ENCODE measurements around the gene LRRC7. TPM values are rescaled to one million over a fixed set of nuclear protein-coding genes. Genes with fewer than 3 reads are reported as not detected.

LRRC7 gene
- polyA plus RNA-seq, 1 experiment, result not detected

- no peak for TF ChIP-seq CTCF (IDR thresholded peaks at IDR 0.05; ENCODE audit: low read depth, low read length)
- no peaks in the 10 kb centered on the region for H3K27me3 ChIP-seq (ENCODE audit: control insufficient read depth, insufficient read depth, low read length)
- POLR2A ChIA-PET, result interaction anchor here (0.7 kb wide), 1 partner anchor 12 kb away, joined by 3 read pairs; no protein-coding TSS in a partner anchor
- no peak overlapping the region for H3K27ac ChIP-seq (ENCODE audit: low read depth, low read length)
- DNase-seq (ENCODE audit: low read depth, low spot score), result no peak
- H3K4me3 ChIP-seq (ENCODE audit: low read depth, low read length), result no peak overlapping the region
- CTCF ChIA-PET, result no interaction called here
- no peaks in the 10 kb centered on the region for H3K9me3 ChIP-seq (ENCODE audit: control insufficient read depth, insufficient read depth, low read length)
Observed at GRCh38 chr1:69535490-69535889, 32.2 kb upstream of the LRRC7 start.

DNA sequence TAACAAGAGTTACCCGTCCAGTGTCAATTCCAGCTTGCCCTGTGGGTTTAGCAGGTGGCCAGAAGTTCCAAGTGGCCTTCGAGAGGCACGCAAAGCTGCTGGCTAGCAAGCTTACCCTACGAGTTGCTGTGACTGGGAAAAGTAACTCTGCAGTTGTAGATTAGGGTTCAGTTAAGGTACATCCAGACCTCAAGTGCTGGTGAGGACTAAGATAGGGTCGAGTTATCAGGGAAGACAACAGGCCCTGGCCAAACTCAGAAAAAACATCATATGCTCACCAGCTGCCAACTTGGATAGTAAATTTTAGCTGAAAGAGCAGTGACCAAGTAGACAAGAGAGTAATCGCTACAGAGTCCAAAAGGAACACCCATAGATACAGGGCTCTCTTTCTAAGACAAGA is 27.7 kb upstream of the LRRC7 start:
- ChIA-PET POLR2A (no interaction called here), CTCF (no interaction called here)
- DNase-seq (ENCODE audit: low read depth, low spot score), result no peak

GRCh38 chr1:69551476-69552324 is 16.0 kb upstream of the LRRC7 start:
- ChIA-PET POLR2A (no interaction called here), CTCF (no interaction called here)
- TF ChIP-seq CTCF (IDR thresholded peaks at IDR 0.05; ENCODE audit: low read depth, low read length), result no peak
- DNase-seq (ENCODE audit: low read depth, low spot score), result no peak
- no peaks in the 10 kb centered on the region for H3K9me3 ChIP-seq (ENCODE audit: control insufficient read depth, insufficient read depth, low read length)
- H3K27me3 ChIP-seq (ENCODE audit: control insufficient read depth, insufficient read depth, low read length), result no peaks in the 10 kb centered on the region
- no peak overlapping the region for H3K4me3 ChIP-seq (ENCODE audit: low read depth, low read length)
- H3K27ac ChIP-seq (ENCODE audit: low read depth, low read length), result no peak overlapping the region

More for the DNA sequence above, 27.7 kb upstream of the LRRC7 start:
- H3K4me3 ChIP-seq (ENCODE audit: low read depth, low read length), result no peak overlapping the region
- TF ChIP-seq CTCF (IDR thresholded peaks at IDR 0.05; ENCODE audit: low read depth, low read length), result no peak
- H3K27me3 ChIP-seq (ENCODE audit: control insufficient read depth, insufficient read depth, low read length), result no peaks in the 10 kb centered on the region
- no peaks in the 10 kb centered on the region for H3K9me3 ChIP-seq (ENCODE audit: control insufficient read depth, insufficient read depth, low read length)
- no peak overlapping the region for H3K27ac ChIP-seq (ENCODE audit: low read depth, low read length)

DNA sequence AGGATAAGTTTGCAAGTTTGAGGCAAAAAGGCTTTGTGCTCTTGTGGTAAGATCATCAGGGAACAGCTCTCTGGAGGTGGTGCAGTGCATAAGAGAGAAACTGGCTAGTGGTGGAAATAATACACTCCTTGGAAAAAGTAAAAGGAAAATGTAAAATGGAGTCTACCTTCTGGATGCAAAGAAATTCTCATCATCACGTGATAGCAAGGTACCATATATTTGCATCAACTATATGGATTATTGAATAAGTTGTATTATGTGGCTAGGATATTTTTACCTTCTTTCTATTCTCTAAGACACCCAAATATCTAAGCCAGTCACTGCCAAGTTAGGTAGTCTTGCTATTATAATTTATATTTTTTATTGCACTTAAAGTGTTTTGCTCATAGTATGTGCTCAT is 14.0 kb upstream of the LRRC7 start:
- Histone ChIP-seq H3K4me3 (ENCODE audit: low read depth, low read length) (no peak overlapping the region), H3K9me3 (ENCODE audit: control insufficient read depth, insufficient read depth, low read length) (no peaks in the 10 kb centered on the region), H3K27me3 (ENCODE audit: control insufficient read depth, insufficient read depth, low read length) (no peaks in the 10 kb centered on the region), H3K27ac (ENCODE audit: low read depth, low read length) (no peak overlapping the region)
- DNase-seq (ENCODE audit: low read depth, low spot score), result no peak
- POLR2A ChIA-PET, result no interaction called here
- no peak for TF ChIP-seq CTCF (IDR thresholded peaks at IDR 0.05; ENCODE audit: low read depth, low read length)
- CTCF ChIA-PET, result no interaction called here

GRCh38 chr1:69568421-69569174 is 876 bp downstream of the LRRC7 start:
- DNase-seq (ENCODE audit: low read depth, low spot score), result no peak
- Histone ChIP-seq H3K9me3 (ENCODE audit: control insufficient read depth, insufficient read depth, low read length) (no peaks in the 10 kb centered on the region; the same call in 1 of the 2 replicates), H3K27me3 (ENCODE audit: control insufficient read depth, insufficient read depth, low read length) (peaks cover 39% of the 10 kb centered on the region), H3K27ac (ENCODE audit: low read depth, low read length) (no peak overlapping the region), H3K4me3 (ENCODE audit: low read depth, low read length) (no peak overlapping the region)
- no peak for TF ChIP-seq CTCF (IDR thresholded peaks at IDR 0.05; ENCODE audit: low read depth, low read length)
- POLR2A ChIA-PET, result no interaction called here
- CTCF ChIA-PET, result no interaction called here

All from AG04450 (cell line).